ENCODE measurements around the gene PLA2G5. TPM values are rescaled to one million over a fixed set of nuclear protein-coding genes. Genes with fewer than 3 reads are reported as not detected.
"Not testable (repeated sequence)": the region's sequence is repeated elsewhere in the genome, so short reads cannot be mapped to it uniquely, and the experiment has no call there.

PLA2G5 gene
- not detected in 2 replicates for total RNA-seq
- not detected for polyA plus RNA-seq (2012)

- DNase-seq (ENCODE audit: low read depth), result peak; percentile 77
Observed at GRCh38 chr1:20069874-20070273, at the start of gene PLA2G5. Gene PLA2G5 (plus strand): TSS chr1:20070194. CDS start chr1:20084831, 14,637 bp downstream.

DNA sequence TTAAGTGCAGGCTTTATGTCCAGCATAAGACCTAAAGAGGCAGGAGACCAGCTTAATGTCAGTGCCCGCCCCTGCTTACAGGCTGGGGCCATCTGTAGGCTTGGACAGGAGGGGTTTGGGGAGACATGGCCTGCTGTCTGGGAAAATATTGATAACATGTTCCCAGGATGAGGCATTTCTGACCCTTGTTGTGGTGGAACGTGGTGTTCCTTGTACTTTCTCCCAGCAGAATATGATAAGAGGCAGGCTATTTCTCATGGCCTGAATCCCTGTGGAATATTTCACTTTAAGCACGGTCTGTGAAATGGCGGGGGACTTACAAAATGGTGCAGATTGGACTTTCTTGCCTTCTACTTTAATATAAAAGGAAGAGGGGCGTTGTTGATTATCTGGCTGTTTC lies 41.9 kb upstream of the PLA2G5 start:
- DNase-seq (ENCODE audit: low read depth), result no peak

GRCh38 chr1:20028726-20029125 lies 41.3 kb upstream of the PLA2G5 start:
- DNase-seq (ENCODE audit: low read depth), result no peak

DNA sequence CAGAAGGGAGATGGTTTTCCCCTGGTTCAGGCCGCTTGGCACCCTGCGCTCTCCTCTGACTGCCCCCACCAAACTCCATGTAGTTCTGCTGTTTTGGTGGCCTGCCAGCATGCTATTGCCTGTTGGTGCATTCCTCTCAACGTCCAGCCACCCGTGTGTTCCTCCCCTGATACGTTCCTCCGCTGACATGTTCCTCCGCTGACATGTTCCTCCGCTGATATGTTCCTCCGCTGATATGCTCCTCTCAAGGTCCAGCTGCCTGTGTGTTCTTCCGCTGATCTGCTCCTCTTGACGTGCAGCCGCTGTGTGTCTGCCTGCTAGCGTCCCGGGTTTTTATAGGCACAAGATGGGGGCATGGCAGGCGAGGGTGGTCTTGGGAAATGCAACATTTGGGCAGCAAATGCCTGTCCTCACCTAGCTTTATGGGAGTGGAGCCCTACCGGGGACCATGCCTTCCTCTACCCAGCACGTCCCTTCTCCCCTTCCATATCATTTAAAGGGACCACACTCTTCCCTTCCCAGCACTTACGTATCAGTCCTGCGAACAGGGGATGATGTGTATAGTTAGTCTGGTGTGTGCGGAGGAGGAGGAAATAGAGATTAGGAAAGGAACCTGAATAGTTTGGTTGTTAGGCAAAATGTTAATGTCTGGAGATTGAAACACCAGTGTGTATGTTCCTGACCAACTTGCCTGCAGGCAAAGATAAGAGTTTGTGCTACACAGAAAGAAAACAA lies 40.6 kb upstream of the PLA2G5 start:
- no peak for DNase-seq (ENCODE audit: low read depth)

GRCh38 chr1:20030436-20031151 lies 39.4 kb upstream of the PLA2G5 start:
- not testable (repeated sequence) for DNase-seq (ENCODE audit: low read depth)

DNA sequence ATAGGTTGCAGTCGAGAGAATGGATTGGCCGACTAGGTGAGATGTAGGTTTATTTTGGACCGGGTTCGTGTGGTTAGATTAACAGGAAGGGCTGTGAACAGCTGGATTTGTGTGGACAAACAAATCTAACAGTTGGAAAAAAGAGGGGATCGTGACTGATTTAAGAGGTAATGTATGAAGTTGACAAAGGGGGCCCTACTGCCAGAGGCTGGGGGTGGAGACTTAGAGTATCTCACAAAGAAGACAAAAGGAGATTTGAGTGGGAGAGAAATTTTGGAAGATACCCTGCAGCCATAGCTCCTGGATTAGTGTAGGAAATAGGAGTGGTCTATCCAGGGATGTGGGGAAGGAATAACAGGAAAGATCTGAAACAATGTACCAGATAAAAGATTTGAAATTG lies 38.8 kb upstream of the PLA2G5 start:
- no peak for DNase-seq (ENCODE audit: low read depth)

DNA sequence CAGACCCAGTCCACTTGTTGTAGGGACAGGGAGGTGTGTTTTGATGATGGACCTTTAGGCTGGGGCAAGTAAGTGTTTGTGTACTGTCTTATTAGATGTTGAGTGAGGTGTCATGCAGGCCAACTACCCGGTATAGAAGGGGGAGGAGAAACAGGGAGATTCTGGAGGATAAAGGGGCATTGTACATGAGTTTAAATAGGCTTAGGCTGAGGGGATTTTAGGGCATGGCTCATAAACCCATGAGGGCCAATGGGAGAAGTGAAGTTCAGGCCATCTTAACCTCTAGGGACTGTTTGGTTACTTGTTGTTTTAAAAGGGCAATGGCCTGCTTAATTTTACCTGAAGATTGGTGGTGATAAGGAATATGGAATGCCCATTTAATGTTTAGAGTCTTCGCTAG lies 38.2 kb upstream of the PLA2G5 start:
- DNase-seq (ENCODE audit: low read depth), result no peak

DNA sequence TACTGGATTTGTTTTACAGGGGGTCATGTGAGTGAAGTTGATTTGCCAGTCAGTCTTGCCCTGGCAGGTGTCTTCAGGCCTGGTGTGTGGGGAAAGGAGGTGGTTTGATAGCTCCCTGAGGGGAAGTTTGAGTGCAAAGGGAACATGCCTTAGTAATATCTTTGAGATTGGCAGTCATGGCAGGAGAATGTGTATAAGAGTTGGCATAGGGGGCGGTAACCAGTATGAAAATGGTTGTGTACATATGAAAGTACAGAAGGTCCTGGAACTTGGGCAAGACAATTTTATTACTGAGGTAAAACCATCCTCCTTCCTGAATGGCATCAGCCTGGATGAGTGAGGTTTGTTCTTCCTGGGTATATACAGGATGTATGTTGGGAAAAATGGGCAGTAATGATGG lies 37.6 kb upstream of the PLA2G5 start:
- no peak for DNase-seq (ENCODE audit: low read depth)

GRCh38 chr1:20033420-20033819 lies 36.6 kb upstream of the PLA2G5 start:
- DNase-seq (ENCODE audit: low read depth), result no peak

DNA sequence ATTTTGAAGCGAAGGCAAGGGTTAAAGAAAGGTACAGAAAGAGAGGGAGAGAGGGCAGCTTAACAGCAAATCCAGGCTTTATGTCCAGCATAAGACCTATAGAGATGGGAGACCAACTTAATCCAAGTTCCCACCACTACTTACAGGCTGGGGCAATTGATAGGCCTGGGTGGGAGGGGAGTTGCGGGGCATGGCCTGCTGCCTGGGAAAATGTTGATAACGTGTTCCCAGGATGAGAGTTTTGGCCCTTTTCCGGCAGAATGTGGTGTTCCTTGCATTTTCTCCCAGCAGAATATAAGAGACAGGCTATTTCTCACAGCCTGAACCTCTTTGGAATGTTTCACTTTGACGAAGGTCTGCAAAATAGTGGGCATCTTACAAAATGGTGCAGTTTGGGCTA lies 34.9 kb upstream of the PLA2G5 start:
- DNase-seq (ENCODE audit: low read depth), result no peak

DNA sequence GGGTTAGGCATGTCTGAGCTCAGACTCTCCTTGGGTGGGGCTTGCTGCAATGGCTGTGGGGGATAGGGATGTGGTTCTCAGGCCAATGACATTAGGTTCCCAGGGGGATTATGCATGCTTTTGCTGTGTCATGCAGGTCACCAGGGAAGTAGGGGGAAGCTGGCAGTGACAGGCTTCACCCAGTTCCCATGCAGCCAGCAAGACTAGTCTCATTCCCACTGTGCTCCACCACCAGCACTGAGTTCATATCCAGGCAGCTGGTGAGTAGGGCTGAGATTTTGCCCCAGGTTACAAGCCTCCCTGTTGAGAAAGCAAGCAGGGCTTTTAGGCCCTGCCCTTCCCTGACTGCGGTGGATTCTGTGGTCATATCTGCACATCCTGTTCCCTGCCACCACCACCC lies 32.1 kb upstream of the PLA2G5 start:
- DNase-seq (ENCODE audit: low read depth), result no peak

DNA sequence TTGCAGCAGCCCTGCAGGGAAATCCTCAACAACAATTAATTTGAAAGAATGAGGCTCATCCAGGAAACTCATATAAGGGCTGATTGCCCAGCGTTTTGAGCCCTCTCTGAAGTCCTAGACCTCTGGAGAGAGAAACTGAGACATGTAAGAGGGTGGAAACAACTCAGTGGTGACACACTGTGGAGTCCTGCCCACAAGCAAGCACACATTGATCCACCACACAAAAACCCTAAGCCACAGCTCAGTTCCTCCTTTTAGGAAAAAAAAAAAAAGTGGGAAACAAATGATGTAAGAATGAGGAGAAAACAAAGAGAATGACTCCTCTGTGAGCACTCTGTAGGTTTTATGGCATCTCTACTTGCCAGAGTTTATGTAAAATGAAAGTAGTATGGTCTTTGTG lies 22.9 kb upstream of the PLA2G5 start:
- DNase-seq (ENCODE audit: low read depth), result no peak

DNA sequence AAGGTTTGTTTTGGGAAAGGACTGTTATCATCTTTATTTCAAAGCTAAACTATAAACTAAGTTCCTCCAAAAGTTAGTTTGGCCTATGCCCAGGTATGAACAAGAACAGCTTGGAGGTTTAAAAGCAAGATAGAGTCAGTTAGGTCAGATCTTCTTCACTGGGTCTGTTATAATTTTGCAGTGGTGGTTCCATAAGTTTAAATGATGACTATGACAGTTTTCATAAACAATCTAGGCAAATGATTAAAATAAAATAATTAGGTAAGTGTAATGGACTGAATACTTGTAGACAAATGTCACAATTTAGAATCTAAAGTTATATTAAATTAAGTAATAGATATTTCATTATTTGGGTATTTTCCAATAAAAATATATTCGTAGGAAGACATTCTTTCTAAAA lies 21.4 kb upstream of the PLA2G5 start:
- no peak for DNase-seq (ENCODE audit: low read depth)

DNA sequence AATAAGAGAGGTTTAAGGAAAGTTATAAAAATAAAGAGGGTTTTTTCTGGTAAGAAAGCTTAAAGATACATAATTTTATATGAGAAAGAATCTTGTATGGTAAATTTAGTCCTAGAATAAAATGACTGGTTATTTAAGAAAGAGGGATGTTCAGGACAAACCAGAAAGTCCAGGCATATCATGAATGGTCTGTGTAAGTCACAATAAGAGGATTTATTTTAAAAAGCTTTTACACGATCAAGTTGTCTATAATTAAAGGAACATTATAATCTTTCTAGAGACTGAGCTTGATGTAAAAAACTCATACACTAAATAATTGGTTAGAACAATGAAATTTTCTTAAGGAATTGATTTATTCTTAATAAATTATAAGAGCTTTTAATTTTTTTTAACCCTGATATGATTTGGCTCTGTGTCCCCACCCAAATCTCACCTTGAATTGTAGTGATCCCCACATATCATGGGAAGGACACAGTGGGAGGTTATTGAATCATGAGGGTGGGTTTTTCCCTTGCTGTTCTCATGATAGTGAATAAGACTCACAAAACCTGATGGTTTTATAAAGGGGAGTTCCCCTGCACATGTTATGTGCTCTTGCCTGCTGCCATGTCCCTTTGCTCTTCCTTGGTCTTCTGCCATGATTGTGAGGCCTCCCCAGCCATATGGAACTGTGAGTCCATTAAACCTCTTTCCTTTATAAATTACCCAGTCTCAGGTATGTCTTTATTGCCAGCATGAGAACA lies 20.8 kb upstream of the PLA2G5 start:
- not testable (repeated sequence) for DNase-seq (ENCODE audit: low read depth)

DNA sequence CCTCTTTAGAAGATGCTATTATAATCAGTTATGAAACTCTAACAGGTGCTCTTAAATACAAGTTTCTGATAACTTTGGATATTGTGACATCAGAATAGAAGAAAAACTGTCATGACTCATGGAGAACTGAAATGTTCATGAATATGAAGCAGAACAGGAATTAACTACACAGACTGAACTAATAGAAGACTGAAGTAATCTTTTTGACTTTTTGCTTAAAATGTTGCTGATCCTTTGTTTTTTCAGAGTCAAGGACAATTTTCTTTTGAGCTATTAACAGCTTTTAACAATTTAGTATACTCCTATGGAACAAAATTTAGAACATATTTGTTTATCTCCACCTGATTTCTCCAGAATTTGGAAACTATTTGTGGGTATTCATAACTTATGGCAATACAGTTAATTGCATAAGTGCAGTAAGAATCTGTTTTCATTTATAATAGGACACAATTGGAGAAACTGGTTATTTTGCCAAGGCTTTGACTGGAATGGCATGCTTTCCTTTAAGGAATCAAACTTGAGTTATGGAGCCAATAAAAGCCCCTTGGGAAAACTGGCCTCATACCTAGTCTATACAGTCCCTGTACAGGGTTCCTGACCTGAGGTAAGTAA lies 18.7 kb upstream of the PLA2G5 start:
- DNase-seq (ENCODE audit: low read depth), result no peak

- no peak for DNase-seq (ENCODE audit: low read depth)
Observed at GRCh38 chr1:20052386-20052785, 17.6 kb upstream of the PLA2G5 start.

DNA sequence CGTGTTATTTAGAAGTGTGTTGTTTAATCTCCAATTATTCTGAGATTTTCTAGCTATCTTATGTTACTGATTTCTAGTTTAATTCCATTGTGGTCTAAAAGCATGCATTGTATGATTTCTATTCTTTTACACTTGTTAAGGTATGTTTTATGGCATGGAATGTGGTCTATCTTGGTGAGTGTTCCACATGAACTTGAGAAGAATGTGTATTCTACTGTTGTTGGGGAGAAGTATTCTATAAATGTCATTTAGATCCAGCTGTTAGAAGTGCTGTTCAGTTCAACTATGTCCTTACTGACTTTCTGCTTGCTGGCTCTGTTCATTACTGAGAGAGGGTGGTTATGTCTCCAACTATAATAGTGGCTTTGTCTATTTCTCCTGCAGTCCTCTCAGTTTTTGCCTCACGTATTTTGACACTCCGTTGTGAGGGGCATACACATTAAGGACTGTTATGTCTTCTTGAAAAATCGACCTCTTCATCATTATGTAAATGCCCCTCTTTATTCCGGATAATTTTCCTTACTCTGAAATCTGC lies 12.0 kb upstream of the PLA2G5 start:
- no peak for DNase-seq (ENCODE audit: low read depth)

DNA sequence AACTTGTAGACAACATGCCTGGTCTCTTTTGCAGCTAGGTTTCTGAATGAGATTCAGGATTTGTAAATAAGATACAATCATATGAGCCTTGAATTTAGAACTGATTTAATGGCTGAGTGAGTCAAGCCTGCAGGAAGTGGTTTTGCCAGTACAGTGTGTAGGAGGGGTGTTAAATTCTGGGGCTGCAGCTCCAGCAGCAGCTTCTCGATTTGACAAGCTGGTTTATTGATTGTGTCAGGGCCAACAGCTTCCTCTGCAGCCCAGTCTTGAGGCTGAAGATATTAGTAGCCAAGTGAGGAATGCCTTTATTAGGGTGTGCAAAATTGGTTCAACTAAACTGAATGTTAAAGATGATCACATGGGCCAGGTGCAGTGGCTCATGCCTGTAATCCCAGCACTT lies 11.5 kb upstream of the PLA2G5 start:
- DNase-seq (ENCODE audit: low read depth), result peak; percentile 31

DNA sequence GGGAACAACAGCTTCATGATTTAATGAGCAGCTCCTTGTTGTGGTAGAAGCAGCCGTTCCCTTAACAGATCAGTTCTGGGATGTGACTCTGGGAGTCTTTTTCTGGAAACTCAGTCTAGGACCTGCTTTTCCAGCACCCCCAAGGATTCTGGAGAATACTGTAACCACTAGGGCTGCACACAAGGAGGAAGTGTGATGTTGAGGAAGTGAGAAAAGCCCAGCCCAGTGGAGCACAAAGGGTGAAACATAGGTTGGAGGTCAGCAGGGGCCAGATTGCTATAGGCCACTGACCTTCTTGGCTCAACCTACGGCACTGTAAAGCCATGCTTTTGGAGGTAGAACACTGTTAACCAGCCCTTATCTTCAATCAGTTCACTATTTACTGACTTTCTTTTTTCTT lies 10.1 kb upstream of the PLA2G5 start:
- DNase-seq (ENCODE audit: low read depth), result no peak

- not testable (repeated sequence) for DNase-seq (ENCODE audit: low read depth)
Observed at GRCh38 chr1:20060791-20061190, 9.2 kb upstream of the PLA2G5 start.

GRCh38 chr1:20061866-20062265 lies 8.1 kb upstream of the PLA2G5 start:
- DNase-seq (ENCODE audit: low read depth), result no peak
